Lung (tissue), 12 donors: Measurements from ENCODE around the gene SSR1. TPM values are rescaled to one million over a fixed set of nuclear protein-coding genes. Genes with fewer than 3 reads are reported as not detected.

Experiments
- ATAC-seq: fragments of 200-7000 bp; cut with Tn5 transposase; one replicate; pipeline ENCODE4 v1.9.1; 2020; ENCODE audit warnings: moderate number of reproducible peaks; ENCODE audit not compliant: insufficient read depth, low FRiP score
- DNase-seq, 3 donors: peaks; one replicate each; pipeline ENCODE4 v3.0.0-alpha.2; 2013 to 2017
- H3K27ac ChIP-seq, 2 donors: one replicate each; pipeline ENCODE4 v1.5.1; 2013; ENCODE audit warnings: mild to moderate bottlenecking in 2 of 2, moderate library complexity in 2 of 2, control low read depth in 1 of 2, inconsistent platforms in 1 of 2, low read depth in 1 of 2, low read length in 1 of 2
- H3K27me3 ChIP-seq, 3 donors: one replicate each; pipeline ENCODE4 v1.5.1; 2013; ENCODE audit warnings: low read length in 2 of 3; ENCODE audit not compliant: control insufficient read depth in 3 of 3, insufficient read depth in 3 of 3
- H3K36me3 ChIP-seq, 4 donors: one replicate each; pipeline ENCODE4 v1.5.1; 2013; ENCODE audit warnings: low read length in 4 of 4, mild to moderate bottlenecking in 1 of 4, moderate library complexity in 1 of 4; ENCODE audit not compliant: control insufficient read depth in 4 of 4, insufficient read depth in 4 of 4
- H3K4me1 ChIP-seq, 5 donors: one replicate each; pipeline ENCODE4 v1.5.1; 2013; ENCODE audit warnings: low read length in 5 of 5, mild to moderate bottlenecking in 2 of 5, moderate library complexity in 1 of 5; ENCODE audit not compliant: control insufficient read depth in 5 of 5, insufficient read depth in 5 of 5
- H3K4me3 ChIP-seq: one replicate; pipeline ENCODE4 v1.5.1; 2013; ENCODE audit warnings: mild to moderate bottlenecking, control low read depth, moderate library complexity
- H3K9ac ChIP-seq, 2 donors: one replicate each; pipeline ENCODE4 v1.5.1; 2013; ENCODE audit warnings: low read length in 2 of 2, control low read depth in 1 of 2; ENCODE audit not compliant: insufficient read depth in 1 of 2
- H3K9me3 ChIP-seq, 4 donors: one replicate each; pipeline ENCODE4 v1.5.1; 2013; ENCODE audit warnings: low read length in 3 of 4, mild to moderate bottlenecking in 1 of 4, moderate library complexity in 1 of 4; ENCODE audit not compliant: control insufficient read depth in 4 of 4, insufficient read depth in 3 of 4
- CTCF ChIP-seq: IDR thresholded peaks from 2 replicates; pipeline ENCODE4 v1.5.1; 2012; ENCODE audit warnings: mild to moderate bottlenecking; ENCODE audit errors: control extremely low read depth, extremely low read depth
- WGBS, 2 donors: extraction: QIAGEN DNeasy Blood & Tissue Kit; methylation state at CpG; one replicate each; pipeline ENCODE4 v1.1.7; 2013; 5-methylcytosine and 5-hydroxymethylcytosine counted together
- polyA plus RNA-seq, 2 donors: library from polyadenylated mRNA; stranded (reverse); fragments of 200-250 nt; gene quantifications; one replicate each; pipeline ENCODE4 v1.2.1, GENCODE V29; 2013
- total RNA-seq, 2 donors: library from RNA; depleted of rRNA in 1 of 2; stranded (reverse); fragments of >200 nt in 1 of 2; gene quantifications; one replicate each; pipeline ENCODE4 v1.2.1, GENCODE V29; 2014 to 2021
- donor health status: control.
- donor health status: control.
- donor health status: Bipolar disorder and iron deficiency.
- donor health status: healthy.
- donor health status: DM: yes; HTN: yes; CAD: no.

SSR1 gene
- total and polyA plus RNA-seq, 4 donors: 22.4 to 150 (median 90.1) TPM

GRCh38 chr6:7250812-7251211 lies 62.2 kb downstream of the SSR1 start:
- Histone ChIP-seq H3K27ac (no peak overlapping the region), H3K4me3 (no peak overlapping the region), H3K36me3 (peaks cover 16 to 43% (median 28%) of the 10 kb centered on the region in 4 donors), H3K4me1 (peaks cover 0 to 4% (median 0%) of the 10 kb centered on the region in 5 donors), H3K9ac (no peak overlapping the region), H3K9me3 (peaks cover 0 to 1% (median 0%) of the 10 kb centered on the region in 4 donors), H3K27me3 (no peaks in the 10 kb centered on the region)
- no peak for TF ChIP-seq CTCF
- no peak for ATAC-seq
- WGBS, 2 donors: 95 to 97% methylated on average over 8 of the region's 8 CpGs
- DNase-seq: no peak

GRCh38 chr6:7249946-7250643 lies 62.9 kb downstream of the SSR1 start:
- peaks cover 0 to 2% (median 0%) of the 10 kb centered on the region in 5 donors for H3K4me1 ChIP-seq
- H3K27me3 ChIP-seq: no peaks in the 10 kb centered on the region
- 62 to 67% methylated on average over 7 of the region's 7 CpGs for WGBS, 2 donors
- no peak overlapping the region for H3K4me3 ChIP-seq
- H3K9ac ChIP-seq: no peak overlapping the region
- DNase-seq: no peak
- peaks cover 16 to 46% (median 30%) of the 10 kb centered on the region in 4 donors for H3K36me3 ChIP-seq
- no peak for TF ChIP-seq CTCF
- ATAC-seq: no peak
- H3K9me3 ChIP-seq: no peaks in the 10 kb centered on the region
- no peak overlapping the region for H3K27ac ChIP-seq

GRCh38 chr6:7249391-7249790 lies 63.6 kb downstream of the SSR1 start:
- no peak for TF ChIP-seq CTCF
- Histone ChIP-seq H3K27ac (no peak overlapping the region), H3K27me3 (no peaks in the 10 kb centered on the region), H3K4me3 (no peak overlapping the region), H3K36me3 (peaks cover 16 to 49% (median 30%) of the 10 kb centered on the region in 4 donors), H3K4me1 (peaks cover 0 to 2% (median 0%) of the 10 kb centered on the region in 5 donors), H3K9ac (no peak overlapping the region), H3K9me3 (no peaks in the 10 kb centered on the region)
- WGBS, 2 donors: 91 to 97% methylated on average over 2 of the region's 2 CpGs
- DNase-seq (no peak), ATAC-seq (no peak)
